ENCODE data around the gene PPP3R1.
A peak's percentile ranks its signal among the peaks of the same experiment; 100 is the strongest.

PPP3R1 gene

DNA sequence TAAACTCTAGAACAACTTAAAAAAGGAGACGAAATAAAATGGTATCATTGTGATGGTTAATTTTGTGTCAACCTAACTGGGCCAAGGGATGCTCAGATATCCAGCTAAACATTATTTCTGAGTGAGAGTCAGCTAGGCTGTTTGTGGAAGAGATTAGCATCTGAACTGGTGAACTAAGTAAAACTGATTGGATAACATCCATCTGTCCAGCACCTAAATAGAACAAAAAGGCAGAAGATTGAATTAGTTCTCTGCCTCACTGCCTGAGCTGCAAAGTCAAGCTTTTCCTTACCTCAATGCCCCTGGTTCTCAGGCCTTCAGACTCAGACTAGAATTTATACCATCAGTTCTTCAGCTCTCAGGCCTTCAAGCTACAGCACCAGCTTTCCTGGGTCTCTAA is 30.0 kb downstream of the PPP3R1 start:
- Mint-ChIP-seq H3K36me3 (ENCODE audit: insufficient read depth) (peaks cover 7% of the 10 kb centered on the region), H3K4me1 (peaks cover 79% of the 10 kb centered on the region), H3K27me3 (no peaks in the 10 kb centered on the region), H3K27ac (ENCODE audit: low read depth) (peak overlapping the region; percentile 77), H3K4me3 (peak overlapping the region; percentile 40), H3K9me3 (no peaks in the 10 kb centered on the region)
- no peak for DNase-seq (ENCODE audit: low spot score in 2 of 2)
- no peak for ATAC-seq (replicated peaks; ENCODE audit: extremely low read depth, poor library complexity, severe bottlenecking)

DNA sequence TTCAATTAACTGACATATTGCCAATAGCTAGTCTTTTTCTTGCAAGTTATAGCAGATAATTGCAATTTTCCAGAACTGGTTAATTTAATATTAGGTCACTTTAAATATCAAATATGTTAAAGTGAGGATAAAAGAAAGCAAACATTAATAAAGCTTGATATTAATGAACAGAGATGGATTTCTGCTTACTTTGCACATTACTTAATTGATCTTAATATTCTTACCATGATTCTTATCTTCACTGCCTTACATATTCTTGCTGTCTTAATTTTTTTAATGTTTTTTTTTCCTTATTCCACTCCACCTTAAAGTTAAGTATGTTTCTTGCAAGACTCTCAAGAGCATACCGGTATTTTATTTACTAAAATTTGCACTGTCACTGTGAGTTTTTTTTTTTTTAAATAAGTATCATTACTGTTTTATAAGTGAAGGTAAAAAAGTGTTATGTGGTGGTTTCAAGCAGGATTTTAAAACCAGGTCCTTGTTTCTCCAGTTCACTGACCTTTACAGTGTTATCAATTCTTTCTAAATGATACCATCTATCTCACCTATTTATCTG is 33.9 kb downstream of the PPP3R1 start:
- H3K27ac Mint-ChIP-seq (ENCODE audit: low read depth), result peak overlapping the region; percentile 64
- peaks cover 78% of the 10 kb centered on the region for H3K4me1 Mint-ChIP-seq

DNA sequence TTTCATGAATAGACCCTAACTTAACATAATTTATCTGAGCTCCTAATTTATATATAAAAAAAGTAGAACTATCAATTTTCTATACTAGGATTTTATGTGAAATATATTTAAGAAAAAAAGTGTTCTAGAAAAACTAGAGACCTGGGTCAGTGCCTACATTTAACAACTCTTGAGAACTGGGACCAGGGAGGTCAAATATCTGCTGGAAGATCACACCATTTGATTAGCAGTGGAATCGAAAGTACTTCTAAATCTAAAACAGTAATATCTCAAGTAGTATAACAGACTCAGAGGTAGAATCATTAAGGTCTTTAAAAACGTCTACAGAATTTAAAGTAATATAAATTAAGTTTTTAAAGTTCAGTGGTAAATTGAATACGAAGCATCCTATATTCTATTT is 34.6 kb downstream of the PPP3R1 start:
- ATAC-seq (replicated peaks; ENCODE audit: extremely low read depth, poor library complexity, severe bottlenecking) (no peak), DNase-seq (ENCODE audit: low spot score in 2 of 2) (no peak)
- no peaks in the 10 kb centered on the region for H3K27me3 Mint-ChIP-seq
- H3K4me3 Mint-ChIP-seq, result no peak overlapping the region
- H3K27ac Mint-ChIP-seq (ENCODE audit: low read depth), result peak overlapping the region; percentile 64
- peaks cover 78% of the 10 kb centered on the region for H3K4me1 Mint-ChIP-seq
- H3K36me3 Mint-ChIP-seq (ENCODE audit: insufficient read depth), result peaks cover 18% of the 10 kb centered on the region
- H3K9me3 Mint-ChIP-seq, result no peaks in the 10 kb centered on the region

More for the DNA sequence above, 33.9 kb downstream of the PPP3R1 start:
- Mint-ChIP-seq H3K27me3 (no peaks in the 10 kb centered on the region), H3K4me3 (peak overlapping the region; percentile 54), H3K36me3 (ENCODE audit: insufficient read depth) (peaks cover 16% of the 10 kb centered on the region), H3K9me3 (no peaks in the 10 kb centered on the region)
- no peak for ATAC-seq (replicated peaks; ENCODE audit: extremely low read depth, poor library complexity, severe bottlenecking)
- no peak for DNase-seq (ENCODE audit: low spot score in 2 of 2)

DNA sequence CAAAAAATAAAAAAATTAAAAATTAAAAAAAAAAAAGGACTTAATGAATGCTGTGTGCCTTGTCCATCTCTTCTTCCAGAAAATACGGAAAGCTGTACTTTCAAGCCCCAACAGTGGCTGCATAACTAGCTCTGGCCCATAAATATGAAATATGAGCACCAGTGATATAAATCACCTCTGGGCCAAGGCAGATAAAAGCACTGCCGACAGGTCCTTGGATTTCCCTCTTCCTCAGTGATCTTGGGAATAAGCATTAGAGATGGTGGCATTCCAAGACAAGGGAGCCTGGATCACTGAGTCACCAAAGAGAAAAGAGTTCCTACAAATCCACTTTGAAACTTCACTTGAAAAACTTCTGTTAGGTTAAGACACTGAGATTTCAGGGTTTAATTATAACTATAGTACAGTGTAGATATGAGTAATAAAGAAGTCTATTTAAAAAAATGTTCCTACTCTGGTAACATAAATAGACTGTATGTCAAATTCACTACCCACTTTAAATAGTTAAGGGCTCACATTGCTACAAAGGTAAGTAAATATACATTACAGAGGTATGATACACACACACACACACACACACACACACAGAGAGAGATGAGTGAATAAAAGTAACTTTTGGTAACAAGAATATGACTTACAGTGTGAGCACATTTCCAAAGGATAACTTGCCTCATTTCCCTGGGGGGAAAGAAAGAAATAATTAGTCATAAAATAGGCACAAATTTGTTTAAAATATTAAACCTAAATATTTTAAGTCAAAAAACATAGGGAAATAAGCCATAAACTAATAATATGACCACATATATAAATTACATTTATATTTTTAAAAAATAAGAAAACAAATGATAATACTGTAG is 35.6 kb downstream of the PPP3R1 start:
- Mint-ChIP-seq H3K4me3 (peak overlapping the region; percentile 5), H3K27me3 (no peaks in the 10 kb centered on the region), H3K27ac (ENCODE audit: low read depth) (peak overlapping the region; percentile 71), H3K9me3 (no peaks in the 10 kb centered on the region), H3K4me1 (peaks cover 74% of the 10 kb centered on the region), H3K36me3 (ENCODE audit: insufficient read depth) (peaks cover 22% of the 10 kb centered on the region)
- ATAC-seq (replicated peaks; ENCODE audit: extremely low read depth, poor library complexity, severe bottlenecking), result no peak
- DNase-seq (ENCODE audit: low spot score in 2 of 2), result no peak

DNA sequence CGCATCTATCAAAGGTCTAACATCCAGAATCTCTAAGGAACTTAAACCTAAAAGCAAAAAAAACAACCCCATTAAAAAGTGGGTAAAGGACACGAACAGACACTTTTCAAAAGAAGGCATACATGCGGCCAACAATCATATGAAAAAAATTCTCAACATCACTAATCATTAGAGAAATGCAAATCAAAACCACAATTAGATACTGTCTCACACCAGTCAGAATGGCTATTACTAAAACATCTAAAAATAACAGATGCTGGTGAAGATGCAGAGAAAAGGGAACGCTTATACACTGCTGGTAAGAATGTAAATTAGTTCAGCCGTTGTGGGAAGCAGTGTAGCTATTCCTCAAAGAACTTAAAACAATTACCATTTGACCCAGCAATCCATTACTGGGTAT is 38.0 kb downstream of the PPP3R1 start:
- H3K9me3 Mint-ChIP-seq, result no peaks in the 10 kb centered on the region
- no peaks in the 10 kb centered on the region for H3K27me3 Mint-ChIP-seq
- DNase-seq (ENCODE audit: low spot score in 2 of 2) (no peak), ATAC-seq (replicated peaks; ENCODE audit: extremely low read depth, poor library complexity, severe bottlenecking) (no peak)
- peaks cover 27% of the 10 kb centered on the region for H3K36me3 Mint-ChIP-seq (ENCODE audit: insufficient read depth)
- H3K4me1 Mint-ChIP-seq, result peaks cover 66% of the 10 kb centered on the region
- H3K27ac Mint-ChIP-seq (ENCODE audit: low read depth), result peak overlapping the region; percentile 11
- H3K4me3 Mint-ChIP-seq, result peak overlapping the region; percentile 15

DNA sequence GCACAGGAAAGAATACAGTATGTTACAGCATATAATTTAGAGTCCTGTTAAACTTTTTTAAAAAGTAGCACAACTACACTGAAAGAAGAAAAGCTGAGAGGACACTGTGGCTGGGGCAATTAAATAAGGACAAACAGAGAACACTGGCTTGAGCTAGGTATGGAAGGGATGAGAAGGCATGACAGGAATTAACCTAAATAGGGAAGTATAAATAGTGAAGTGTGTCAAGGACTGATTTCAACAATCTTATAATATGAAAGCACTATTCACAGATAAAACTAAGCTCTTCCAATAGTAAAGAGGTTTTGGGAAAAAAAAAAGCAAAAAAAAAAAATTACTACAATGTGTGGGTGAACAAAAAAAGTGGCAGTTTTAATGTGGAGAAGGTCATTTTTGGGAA is 45.5 kb downstream of the PPP3R1 start:
- peaks cover 22% of the 10 kb centered on the region for H3K36me3 Mint-ChIP-seq (ENCODE audit: insufficient read depth)
- H3K4me1 Mint-ChIP-seq, result peaks cover 69% of the 10 kb centered on the region
- peak overlapping the region; percentile 92 for H3K27ac Mint-ChIP-seq (ENCODE audit: low read depth)
- no peaks in the 10 kb centered on the region for H3K9me3 Mint-ChIP-seq
- H3K4me3 Mint-ChIP-seq, result no peak overlapping the region
- ATAC-seq (replicated peaks; ENCODE audit: extremely low read depth, poor library complexity, severe bottlenecking) (no peak), DNase-seq (ENCODE audit: low spot score in 2 of 2) (no peak)
- H3K27me3 Mint-ChIP-seq, result no peaks in the 10 kb centered on the region

DNA sequence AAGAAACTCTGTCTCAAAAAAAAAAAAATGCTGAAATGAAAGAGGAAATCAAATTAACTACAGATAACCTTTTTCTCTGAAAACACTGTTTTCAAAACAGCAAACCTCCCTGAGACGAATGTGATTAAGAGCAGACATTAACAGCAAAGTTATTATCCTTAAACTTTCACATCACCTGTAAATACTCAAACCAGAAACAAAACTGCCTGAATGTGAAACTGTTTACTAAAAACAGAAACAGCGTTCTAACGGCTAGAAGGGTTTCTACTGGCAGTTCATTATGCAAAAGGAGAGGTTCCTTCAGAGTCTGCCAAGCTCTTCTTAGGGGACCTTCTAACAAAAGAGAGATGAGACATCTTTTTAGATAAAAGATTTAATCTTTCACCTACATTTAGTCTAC is 48.7 kb downstream of the PPP3R1 start:
- Mint-ChIP-seq H3K27ac (ENCODE audit: low read depth) (peak overlapping the region; percentile 92), H3K9me3 (no peaks in the 10 kb centered on the region), H3K4me1 (peaks cover 71% of the 10 kb centered on the region)

DNA sequence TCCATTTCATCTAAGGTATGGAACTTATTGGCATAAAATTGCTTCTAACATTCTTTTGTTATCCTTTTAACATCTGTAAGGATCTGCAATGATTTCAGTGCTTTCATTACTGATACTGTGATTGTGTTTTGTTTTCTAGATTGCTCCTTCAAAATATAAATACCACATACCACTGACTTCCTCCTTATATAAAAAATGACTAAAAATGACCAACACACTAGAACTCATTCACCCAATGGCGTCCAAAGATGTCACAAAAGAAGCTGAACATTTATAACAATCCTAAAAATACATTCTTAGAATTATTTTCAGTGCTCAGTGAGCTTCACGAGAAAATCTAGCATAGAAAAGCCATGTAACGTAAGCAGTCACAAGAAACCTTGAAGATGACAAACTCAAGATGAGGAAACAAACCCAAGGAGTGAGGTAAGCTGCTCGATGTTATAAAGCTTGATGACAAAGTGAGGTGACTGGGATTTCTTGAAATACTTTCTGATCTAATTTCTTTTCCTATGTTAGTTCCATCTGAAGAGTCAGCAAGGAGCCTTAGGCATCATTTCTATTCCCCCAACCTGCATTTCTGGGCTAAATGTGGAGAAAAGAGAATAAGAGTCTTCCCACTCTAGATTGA is 52.1 kb downstream of the PPP3R1 start:
- no peaks in the 10 kb centered on the region for H3K9me3 Mint-ChIP-seq
- ATAC-seq (replicated peaks; ENCODE audit: extremely low read depth, poor library complexity, severe bottlenecking) (no peak), DNase-seq (ENCODE audit: low spot score in 2 of 2) (no peak)
- no peaks in the 10 kb centered on the region for H3K27me3 Mint-ChIP-seq
- peaks cover 63% of the 10 kb centered on the region for H3K4me1 Mint-ChIP-seq
- H3K36me3 Mint-ChIP-seq (ENCODE audit: insufficient read depth), result peaks cover 11% of the 10 kb centered on the region
- H3K27ac Mint-ChIP-seq (ENCODE audit: low read depth), result no peak overlapping the region
- H3K4me3 Mint-ChIP-seq, result no peak overlapping the region

More for the DNA sequence above, 48.7 kb downstream of the PPP3R1 start:
- Mint-ChIP-seq H3K27me3 (no peaks in the 10 kb centered on the region), H3K4me3 (peak overlapping the region; percentile 63), H3K36me3 (ENCODE audit: insufficient read depth) (peaks cover 12% of the 10 kb centered on the region)
- ATAC-seq (replicated peaks; ENCODE audit: extremely low read depth, poor library complexity, severe bottlenecking), result peak; percentile 74
- no peak for DNase-seq (ENCODE audit: low spot score in 2 of 2)

DNA sequence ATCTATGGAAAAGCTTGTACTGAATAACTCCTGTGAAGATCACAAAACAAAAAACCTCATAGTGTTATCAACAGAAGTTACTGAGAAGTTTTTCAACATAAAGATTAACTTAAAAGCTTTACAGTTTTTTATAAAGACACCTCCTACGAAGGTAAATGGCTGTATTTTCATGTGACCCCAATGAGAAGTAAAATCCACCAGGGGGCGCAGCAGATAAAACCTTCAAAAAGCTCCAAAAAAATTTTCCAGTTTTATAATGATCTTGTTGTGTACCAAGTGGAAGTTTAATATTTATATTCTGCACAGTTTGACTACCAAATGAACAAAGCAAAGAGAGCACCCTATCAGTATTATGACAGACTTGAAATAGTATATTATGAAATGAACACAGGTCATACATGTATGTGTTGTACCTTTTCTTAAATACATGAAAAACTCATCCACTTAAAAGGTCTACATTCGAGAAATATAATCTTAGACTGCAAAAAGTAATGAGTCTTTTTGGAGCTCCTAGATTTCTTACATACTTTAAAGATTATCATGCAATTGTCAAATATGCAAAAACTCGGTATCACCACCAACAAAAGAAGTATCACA is 56.1 kb downstream of the PPP3R1 start:
- H3K36me3 Mint-ChIP-seq (ENCODE audit: insufficient read depth), result peaks cover 2% of the 10 kb centered on the region
- DNase-seq (ENCODE audit: low spot score in 2 of 2) (peak in 1 of 2 donors; percentile 48), ATAC-seq (replicated peaks; ENCODE audit: extremely low read depth, poor library complexity, severe bottlenecking) (peak; percentile 56)
- H3K4me1 Mint-ChIP-seq, result peaks cover 56% of the 10 kb centered on the region
- no peak overlapping the region for H3K4me3 Mint-ChIP-seq
- H3K9me3 Mint-ChIP-seq, result no peaks in the 10 kb centered on the region
- H3K27ac Mint-ChIP-seq (ENCODE audit: low read depth), result peak overlapping the region; percentile 65
- H3K27me3 Mint-ChIP-seq, result no peaks in the 10 kb centered on the region

DNA sequence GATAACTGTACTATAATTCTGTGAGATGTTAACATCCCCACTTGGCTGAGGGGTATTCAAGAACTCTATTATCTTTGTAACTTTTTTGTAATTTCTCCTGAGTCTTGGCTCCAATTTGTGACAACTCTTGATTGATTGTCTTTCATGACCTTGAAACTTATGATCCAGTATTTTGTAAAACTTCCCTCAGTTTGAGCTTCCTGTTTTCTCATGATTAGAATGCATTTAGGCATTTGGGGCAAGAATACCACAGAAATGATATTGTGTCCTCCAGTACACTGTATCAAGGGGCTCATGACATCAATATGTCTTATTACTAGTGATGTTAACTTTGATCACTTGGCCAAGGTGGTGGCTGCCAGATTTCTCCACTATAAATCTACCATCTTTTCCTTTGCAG is 57.2 kb downstream of the PPP3R1 start:
- DNase-seq (ENCODE audit: low spot score in 2 of 2) (no peak), ATAC-seq (replicated peaks; ENCODE audit: extremely low read depth, poor library complexity, severe bottlenecking) (no peak)
- peaks cover 54% of the 10 kb centered on the region for H3K4me1 Mint-ChIP-seq
- H3K36me3 Mint-ChIP-seq (ENCODE audit: insufficient read depth), result peaks cover 2% of the 10 kb centered on the region
- H3K4me3 Mint-ChIP-seq, result no peak overlapping the region
- peak overlapping the region; percentile 65 for H3K27ac Mint-ChIP-seq (ENCODE audit: low read depth)
- H3K9me3 Mint-ChIP-seq, result no peaks in the 10 kb centered on the region
- no peaks in the 10 kb centered on the region for H3K27me3 Mint-ChIP-seq

DNA sequence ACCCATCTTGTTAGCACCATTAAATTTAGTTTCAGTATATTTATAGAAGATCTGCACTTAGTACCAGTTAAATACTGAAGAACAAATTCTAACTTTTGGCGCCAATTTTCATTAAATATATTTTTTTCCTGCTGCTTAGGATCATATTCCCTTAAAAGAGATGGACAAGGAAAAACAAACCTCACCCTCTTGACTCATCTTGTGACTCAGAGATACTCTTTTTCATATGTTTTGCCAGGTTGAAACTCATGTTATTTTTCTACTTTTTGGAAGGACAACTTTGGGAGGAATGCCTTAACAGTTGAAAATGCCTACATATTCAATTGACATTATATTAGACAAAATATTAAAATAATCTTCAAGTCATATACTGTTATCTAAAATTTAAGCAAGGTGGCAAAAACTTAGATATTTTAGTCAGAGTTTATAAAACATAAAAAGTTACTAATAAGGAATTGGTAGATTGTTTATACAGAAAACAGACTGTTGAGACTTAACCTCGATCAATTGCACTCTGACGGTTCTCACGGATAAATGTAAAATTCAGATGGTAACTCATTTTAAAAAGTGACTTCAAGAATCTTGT is 58.5 kb downstream of the PPP3R1 start:
- Mint-ChIP-seq H3K27me3 (no peaks in the 10 kb centered on the region), H3K4me1 (peaks cover 51% of the 10 kb centered on the region), H3K27ac (ENCODE audit: low read depth) (peak overlapping the region; percentile 66)

DNA sequence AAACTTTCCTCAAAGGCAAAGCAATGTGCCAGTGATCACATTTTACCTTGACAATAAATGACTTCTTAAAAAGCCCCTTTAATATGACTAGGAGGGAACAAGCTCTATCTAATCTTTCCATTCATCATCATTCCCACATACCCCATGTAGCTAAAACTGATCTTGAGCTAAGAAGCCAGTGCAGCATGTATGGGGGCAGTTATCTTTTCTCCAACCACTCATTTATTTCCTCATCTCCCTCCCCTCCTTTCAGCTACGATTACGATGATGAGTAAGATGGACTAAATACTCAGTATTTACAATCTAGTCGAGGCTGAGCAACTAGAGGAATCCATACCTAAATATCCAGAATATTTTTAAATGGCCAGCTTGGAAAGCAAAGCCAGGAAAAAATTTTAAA is 59.2 kb downstream of the PPP3R1 start:
- H3K4me1 Mint-ChIP-seq, result peaks cover 58% of the 10 kb centered on the region
- H3K36me3 Mint-ChIP-seq (ENCODE audit: insufficient read depth), result peaks cover 3% of the 10 kb centered on the region
- ATAC-seq (replicated peaks; ENCODE audit: extremely low read depth, poor library complexity, severe bottlenecking), result no peak
- H3K4me3 Mint-ChIP-seq, result no peak overlapping the region
- DNase-seq (ENCODE audit: low spot score in 2 of 2), result no peak
- no peaks in the 10 kb centered on the region for H3K9me3 Mint-ChIP-seq
- H3K27me3 Mint-ChIP-seq, result no peaks in the 10 kb centered on the region
- H3K27ac Mint-ChIP-seq (ENCODE audit: low read depth), result peak overlapping the region; percentile 66

More for the DNA sequence above, 58.5 kb downstream of the PPP3R1 start:
- Mint-ChIP-seq H3K9me3 (no peaks in the 10 kb centered on the region), H3K36me3 (ENCODE audit: insufficient read depth) (peaks cover 3% of the 10 kb centered on the region), H3K4me3 (no peak overlapping the region)
- DNase-seq (ENCODE audit: low spot score in 2 of 2) (no peak), ATAC-seq (replicated peaks; ENCODE audit: extremely low read depth, poor library complexity, severe bottlenecking) (no peak)

Data from central memory CD8-positive, alpha-beta T cell (primary cell).